SHP77 treated with DMSO at 0.1 percent for 48 hours (cell line): ENCODE data around the gene OR7D2.
"Not testable (repeated sequence)": the region's sequence is repeated elsewhere in the genome, so short reads cannot be mapped to it uniquely, and the experiment has no call there.

Experiments used
- DNase-seq: peaks from one replicate; lab custom pipeline; 2025; lab: John Stamatoyannopoulos, UW

Gene OR7D2

DNA sequence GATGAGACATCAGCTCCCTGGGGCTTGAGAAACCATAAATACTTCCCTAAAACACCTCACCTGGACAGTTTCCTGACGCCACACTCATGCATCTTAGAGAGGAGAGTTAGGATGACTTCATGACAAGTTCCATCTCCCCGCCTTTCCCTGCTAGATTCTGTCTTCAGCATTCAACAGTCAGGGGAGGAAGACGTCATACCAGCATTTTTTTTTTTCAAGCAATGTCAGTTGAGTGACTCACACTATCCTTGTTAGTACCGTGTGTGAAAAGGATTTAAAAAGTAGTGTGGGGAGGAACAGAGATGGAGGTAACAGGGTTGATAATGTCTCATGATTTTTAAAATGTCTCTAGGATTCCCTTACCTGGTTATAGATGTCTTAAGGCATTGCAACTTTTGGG lies at the start of gene OR7D2:
TSS of gene OR7D2 (plus strand) at position 79 of the 400 bp plus-strand sequence. CDS start 6,803 bp downstream, outside the sequence.
- no peak for DNase-seq

DNA sequence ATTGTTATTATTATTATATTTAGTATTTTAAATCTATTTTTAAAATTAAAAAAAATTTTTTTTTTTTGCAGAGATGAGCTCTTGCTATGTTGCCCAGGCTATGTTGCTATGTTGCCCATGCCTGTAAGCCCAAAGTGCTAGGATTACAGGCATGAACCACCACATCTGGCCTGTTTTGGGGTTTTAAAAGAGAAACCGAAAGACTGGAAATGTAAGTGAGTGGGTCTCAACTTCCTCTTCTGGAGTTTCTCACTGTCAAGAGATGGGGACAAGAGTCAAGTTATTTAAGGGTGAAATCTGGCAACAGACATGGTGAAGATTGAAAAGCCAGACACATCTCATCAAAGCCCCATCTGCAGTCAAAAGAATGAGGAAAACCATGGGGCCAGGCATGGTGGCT lies 47.8 kb upstream of the OR7D2 start:
- DNase-seq = no peak

DNA sequence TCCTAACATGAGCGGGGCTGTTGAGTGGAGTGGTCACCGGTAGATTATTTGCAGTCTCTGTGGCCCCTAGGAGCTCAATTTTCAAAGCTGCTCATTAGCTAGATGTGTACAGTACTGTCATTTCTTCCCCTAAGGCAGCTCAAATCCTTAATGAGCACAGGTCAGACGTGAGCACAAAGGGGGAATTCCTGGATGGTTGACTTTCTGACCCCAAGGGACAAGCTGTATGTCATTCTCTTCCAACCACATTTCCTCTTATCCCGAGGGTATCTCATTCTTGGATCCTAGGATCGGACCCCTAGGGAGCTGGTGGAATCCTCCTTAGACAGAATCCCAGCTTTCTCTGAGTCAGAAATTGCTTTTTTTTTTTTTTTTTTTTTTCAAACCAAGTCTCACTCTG lies 46.4 kb upstream of the OR7D2 start:
- no peak for DNase-seq

DNA sequence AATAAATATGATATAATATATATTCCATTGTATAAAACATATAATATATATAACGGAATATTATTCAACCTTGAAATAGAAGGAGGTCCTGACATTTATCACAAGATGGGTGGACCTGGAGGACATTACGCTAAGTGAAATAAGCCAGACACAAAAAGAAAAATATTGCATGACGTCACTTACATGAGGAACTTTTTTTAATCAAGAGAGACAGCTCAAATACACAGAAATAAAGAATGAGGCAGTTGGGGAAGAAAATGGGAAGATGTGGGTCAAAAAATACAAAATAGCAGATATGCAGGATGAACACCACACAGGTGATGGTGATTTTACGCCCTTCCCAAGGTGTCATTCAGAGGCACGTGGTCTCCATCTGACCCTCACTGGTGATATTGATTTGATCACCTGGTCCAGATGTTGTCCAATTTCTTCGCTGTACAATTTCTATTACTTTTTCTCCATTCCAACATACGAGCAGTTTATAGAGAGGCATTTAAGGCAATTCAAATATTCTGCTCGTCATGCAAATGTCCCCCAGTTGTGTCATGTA lies 39.1 kb upstream of the OR7D2 start:
- DNase-seq = no peak

DNA sequence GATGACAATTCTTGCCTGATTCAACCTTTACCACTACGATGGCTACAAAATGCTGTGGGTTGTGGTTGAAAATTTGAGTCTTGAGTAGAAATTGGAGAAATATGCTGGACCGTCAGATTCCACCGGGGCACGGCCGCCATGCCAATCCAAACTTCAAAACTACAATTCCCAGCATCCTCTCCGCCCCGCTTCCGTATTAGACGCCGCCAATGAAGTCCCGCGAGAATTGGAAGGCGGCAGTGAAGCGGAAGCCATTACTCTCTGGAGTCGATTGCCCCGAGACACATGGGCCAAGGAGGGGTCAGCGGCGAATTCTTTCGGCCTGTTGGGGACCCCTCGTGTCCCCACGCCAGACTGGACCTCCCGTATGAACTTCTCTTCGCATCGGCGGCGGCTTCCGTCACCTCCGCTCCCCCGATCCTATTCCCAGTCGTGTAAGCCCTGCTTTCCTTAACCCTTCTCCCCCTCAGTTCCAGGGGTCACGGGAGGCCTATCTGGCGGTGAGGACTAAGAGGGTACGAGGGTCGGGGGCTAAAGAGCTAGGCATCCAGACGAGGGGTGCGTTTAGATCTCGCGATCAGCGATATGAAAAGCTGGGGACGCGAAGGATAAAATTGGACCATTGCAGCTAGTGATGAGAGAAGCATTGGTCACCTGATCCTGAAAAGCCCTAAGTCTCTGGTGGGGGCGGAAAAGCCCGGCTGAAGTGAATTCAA lies 38.5 kb upstream of the OR7D2 start, which contains the start of gene ZNF317:
TSS of gene ZNF317 (plus strand) at position 239 of the 716 bp plus-strand sequence. CDS start 15,620 bp downstream, outside the sequence.
- DNase-seq = peak; percentile 75

DNA sequence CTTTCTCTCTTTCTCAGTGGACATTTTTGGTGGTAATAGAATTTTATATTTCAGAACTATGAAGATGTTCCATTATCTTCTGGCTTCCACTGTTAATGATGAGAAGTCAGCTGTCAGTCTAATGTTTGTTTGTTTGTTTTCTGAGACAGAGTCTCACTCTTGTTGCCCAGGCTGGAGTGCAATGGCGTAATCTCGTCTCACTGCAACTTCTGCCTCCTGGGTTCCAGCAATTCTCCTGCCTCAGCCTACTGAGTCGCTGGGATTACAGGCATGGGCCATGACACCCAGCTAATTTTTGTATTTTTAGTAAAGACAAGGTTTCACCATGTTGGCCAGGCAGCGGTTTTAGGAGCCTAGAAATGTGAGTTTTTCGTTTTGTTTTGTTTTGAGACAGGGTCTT lies 33.9 kb upstream of the OR7D2 start:
- no peak for DNase-seq

DNA sequence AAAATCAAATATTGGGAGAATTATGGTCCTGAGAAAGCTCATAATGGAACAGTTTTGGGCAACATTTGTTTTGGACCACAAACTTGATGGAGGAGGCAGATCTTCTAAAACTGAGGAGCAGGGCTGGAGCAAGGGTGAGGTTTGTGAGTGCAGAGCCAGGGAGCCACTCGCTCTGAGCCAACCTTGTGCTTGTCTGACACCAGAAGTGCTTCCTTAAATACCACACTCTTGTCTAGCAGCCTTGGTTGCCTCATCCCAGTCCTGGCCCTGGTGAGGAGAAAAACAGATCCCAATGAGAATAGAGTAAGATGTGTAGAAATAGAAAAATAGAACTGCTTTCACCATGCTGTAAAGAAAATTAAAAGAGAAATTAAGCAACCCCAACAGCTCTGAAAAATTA lies 31.9 kb upstream of the OR7D2 start:
- DNase-seq = no peak

DNA sequence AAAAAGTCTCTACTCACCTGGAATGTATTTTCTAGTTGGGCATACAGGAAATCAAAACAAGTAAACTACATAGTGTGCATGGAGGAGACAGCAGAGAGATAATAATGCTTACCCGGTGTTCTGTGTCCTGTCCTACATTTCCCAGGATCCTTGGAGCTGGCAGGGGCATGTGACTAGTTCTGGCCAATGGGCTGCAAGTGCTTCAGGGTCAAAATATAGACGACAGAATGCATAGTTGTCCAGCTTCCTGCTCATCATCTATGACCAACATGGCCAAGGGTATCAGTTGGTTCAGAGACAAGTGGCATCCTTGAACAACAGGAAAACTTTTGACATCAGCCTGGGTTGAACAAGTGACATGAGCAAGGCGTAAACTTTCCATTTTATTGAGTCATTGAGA lies 30.1 kb upstream of the OR7D2 start:
- no peak for DNase-seq

DNA sequence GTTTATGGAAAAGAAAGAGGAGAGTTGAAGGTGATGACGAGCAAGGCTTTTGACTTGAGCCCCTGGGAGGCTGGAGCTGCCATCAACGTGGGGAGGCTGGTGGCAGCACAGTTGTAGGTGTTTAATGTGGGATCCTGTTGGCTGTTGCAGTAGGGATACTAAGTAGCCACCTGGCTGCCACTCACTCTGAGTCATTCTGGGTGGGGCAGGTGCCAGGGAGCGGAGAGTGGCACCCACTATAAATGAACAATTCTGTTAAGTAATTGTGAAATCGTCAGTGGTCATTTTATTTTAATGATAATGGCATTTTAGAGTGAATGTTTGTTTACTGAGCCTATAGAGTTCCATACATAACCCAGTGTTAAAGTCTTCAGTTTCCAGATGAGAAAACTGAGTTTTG lies 28.8 kb upstream of the OR7D2 start:
- no peak for DNase-seq

DNA sequence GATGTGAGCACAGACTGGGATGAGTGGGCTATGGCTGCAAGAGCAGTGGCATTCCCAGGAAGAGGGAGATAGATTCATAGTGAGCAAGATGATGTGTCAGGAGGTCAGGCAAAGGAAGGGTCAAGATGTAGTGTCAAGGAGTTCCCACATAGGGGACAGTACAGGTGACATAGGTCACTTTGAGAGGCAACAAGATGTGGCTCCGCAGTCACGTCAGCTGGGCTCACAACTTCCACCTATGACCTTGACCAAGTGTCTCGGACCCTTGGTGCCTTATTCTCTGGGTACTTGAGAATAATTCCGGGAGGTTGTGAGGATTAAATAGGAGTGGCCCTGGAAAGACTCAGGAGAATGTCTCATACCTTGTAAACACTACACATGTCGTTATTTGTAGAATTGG lies 28.1 kb upstream of the OR7D2 start:
- DNase-seq = no peak

DNA sequence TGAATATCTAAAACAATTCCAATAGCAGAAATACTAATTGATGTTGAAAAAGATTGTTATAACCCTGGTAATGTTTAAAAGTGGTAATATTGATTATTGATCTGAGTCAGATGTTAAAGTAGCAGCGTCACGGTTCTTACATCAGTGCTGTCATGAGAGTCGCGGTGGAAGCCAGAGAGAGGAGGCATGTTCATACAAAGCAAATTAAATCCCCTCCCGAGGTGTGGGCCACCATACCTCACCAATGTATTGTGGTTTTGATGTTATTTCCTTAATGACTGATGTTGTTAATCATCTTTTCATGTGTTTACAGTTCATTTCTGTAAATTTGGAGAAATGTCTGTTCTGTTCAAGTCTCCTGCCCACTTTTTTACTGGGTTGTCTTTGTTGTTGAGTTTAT lies 27.4 kb upstream of the OR7D2 start:
- DNase-seq = no peak

DNA sequence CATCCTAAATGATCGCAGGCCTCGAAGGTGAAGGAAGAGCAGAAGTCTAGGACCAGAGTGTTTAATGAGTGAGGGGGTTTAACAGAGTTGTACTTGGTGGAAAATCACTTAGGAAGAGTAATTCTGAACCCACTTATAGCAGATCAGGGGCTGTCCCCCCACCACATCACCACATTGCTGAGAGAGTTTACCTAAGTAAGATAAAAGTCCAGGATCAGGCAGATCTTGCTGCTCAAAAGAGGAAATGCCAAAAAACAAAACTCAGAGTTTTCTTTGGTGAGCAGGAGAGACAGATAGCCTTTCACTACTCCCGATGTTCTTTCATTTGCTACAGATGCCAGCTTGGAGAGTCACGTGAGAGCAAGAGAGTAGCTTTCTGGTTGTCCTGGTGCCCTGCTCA lies 23.2 kb upstream of the OR7D2 start:
- no peak for DNase-seq

DNA sequence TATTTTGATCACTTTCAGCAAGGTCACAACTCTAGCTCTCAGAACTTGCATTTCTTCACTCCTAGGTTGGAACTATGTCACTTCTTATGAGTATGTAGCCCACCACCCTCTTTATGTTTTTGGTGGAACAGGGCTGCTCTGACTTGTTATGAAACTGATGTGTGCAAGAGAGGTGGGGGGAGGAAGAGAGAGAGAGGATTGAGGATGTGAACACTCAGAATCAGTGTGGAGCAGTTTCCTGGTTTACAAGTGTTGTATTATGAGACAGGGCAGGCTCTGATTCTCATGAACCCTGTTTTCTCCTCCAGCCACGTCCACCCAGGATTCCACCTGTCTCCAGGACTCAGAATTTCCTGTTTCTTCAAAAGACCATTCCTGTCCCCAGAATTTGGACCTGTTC lies 22.5 kb upstream of the OR7D2 start:
- DNase-seq = no peak

DNA sequence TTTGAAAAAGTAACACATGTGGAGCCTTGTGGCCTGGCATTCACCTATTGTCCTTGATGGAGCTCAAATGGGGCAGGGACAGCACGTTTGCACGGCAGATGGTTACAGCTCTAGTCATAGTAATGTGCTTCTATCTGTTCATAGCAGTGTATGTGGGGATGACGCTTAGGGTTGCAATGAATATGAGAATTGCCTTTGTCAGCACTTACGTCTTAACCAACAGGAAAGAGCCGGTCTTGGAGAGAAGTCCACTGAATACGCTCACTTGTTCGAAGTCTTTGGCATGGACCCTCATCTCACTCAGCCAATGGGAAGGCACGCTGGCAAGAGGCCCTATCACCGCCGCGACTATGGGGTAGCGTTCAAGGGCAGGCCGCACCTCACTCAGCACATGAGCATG lies 18.9 kb upstream of the OR7D2 start:
- no peak for DNase-seq

DNA sequence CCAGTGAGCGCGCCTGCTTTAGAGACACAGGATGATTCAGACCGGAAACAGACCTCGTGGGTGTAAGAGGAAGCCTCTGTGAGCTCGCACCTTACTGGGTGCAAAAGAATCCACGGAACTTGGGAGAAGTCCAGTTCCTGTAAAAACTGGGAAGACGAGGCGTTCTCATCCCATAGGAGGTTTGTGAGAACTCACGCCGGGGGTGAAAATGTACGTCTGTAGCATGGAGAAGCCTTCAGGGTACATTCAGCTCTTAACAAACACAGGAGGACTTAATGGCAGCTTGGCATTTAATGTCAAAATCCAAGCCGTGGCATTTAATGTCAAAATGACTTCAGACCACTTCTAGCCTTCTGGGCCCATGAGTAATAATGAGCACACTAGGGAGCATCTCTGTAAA lies 17.4 kb upstream of the OR7D2 start:
- DNase-seq = no peak

DNA sequence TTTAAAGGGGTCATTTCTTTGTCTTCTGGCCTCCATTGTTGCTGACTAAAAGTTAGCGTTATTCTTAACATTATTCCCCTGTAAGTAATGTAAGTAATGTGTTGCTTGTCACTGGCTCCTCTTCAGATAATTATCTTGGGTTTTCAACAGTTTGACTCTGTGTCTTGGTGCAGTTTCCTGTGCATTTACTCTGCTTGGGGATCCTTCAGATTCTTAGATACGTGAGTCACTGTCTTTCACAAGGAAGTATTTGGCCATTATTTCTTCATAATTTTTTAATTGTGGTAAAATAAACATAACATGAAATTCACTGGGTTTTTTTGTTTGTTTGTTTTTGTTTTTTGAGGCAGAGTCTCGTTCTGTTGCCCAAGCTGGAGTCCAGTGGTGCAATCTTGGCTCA lies 13.5 kb upstream of the OR7D2 start:
- no peak for DNase-seq

DNA sequence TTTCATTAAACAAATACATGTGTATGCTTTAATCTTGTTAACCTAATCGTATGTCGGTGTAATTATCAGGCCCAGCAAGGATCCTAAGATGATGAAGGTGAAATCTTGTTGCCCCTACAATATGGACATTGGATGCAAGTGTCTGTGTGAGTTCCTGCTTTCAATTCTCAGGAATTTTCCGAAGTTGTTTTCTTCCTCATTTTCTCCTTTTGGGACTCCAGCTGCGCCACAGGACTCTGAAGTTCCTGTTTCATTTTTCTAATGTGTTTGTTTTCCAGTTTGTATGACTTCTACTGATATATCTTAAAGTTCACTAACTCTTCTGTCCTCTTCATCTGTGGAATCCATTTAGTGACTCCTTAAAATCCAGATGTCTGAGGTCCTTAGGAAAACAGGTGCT lies 11.9 kb upstream of the OR7D2 start:
- no peak for DNase-seq

DNA sequence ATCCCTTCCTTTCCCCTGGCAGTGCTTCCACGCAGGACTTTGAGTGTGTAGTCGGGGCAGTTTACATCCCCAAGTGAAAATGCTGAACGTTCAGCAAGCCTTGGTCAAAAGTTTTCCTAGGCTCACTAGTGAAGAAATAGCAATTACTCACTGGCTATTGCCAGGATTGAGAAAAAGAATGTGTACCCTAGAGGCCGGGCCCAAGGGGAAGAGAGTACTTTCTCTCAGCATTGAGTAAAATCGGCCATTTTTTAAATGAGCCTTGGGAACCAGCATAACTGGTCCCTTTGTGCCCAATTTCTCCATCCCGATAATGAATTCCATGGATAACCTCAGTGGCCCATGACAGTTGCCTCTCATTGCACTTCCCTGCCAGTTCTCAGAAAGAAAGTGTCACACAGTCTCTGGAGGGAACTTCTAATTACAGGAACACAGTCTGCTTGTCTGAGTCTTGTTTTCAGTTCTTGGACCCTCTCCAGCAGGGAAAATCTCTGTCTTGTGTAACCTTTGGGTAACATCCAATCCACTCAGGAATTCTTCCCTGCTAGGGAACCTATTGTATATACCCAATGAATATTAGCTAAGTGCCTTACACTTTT lies 7.3 kb upstream of the OR7D2 start:
- DNase-seq = no peak

DNA sequence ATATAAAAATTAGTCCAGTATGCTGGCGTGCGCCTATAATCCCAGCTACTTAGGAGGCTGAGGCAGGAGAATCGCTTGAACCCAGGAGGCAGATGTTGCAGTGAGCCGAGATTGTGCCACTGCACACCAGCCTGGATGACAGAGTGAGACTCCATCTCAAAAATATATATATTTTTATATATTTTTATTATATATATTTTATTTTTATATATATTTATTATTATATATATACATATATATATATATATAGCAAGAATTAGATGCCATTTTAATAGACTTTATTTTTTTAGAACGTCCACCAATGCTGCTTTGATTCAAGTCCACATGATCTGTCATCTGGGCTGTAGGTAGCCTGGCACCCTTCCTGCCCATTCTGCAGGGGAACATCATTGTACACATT lies 3.5 kb upstream of the OR7D2 start:
- DNase-seq = no peak

DNA sequence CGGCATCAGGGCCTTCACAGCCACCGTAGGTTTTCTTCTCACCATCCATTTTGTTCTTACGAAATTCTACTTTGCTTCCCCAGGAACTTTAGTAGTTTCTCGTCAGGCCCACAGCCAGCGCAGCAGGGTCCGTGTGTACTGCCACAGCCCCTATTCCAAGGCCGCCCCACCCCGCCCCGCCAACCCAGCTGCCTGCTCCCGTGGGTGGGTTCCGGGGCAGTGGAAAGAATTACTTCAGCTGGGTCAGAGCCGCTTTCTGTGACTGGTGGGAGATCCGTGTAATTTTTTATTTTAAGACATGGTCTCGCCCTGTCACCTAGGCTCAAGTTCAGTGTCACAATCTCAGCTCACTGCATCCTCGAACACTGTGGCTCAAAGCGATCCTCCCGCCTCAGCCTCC lies 4.2 kb downstream of the OR7D2 start:
- DNase-seq = no peak

DNA sequence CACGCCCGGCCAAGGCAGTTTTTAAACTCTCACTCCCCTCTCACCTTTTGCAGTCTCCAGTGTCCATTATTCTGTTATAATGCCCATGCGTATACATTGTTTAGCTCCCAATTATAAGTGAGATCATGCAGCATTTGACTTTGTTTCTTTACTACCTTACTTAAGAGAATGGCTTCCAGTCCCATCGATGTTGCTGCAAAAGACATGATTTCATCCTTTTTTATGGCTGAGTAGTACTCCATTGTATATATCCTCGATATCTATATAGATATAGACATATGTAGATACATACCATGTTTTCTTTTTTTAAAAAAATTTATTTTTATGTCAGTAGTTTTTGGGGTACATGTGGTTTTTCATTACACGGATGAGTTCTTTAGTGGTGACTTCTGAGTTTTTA lies 8.4 kb downstream of the OR7D2 start:
- DNase-seq = no peak

DNA sequence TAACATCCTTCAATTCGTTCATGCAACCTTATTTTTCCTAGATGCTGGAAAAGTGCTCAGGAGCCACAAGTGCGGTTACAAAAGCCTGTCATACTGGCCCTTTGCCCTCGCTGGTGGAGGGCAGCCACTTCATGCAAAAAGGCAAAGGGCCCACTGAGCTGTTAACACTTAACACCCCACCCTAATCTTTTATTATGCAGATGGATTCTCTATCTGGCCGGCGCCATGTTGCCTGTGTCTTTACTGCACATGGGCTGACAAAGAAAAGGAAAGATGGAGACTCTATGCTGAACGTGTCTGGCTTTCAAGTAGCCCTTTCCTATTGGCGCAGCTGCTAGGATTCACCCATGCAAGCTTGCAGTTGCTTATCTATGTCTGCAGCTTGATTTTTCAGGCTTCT lies 10.8 kb downstream of the OR7D2 start:
- no peak for DNase-seq

DNA sequence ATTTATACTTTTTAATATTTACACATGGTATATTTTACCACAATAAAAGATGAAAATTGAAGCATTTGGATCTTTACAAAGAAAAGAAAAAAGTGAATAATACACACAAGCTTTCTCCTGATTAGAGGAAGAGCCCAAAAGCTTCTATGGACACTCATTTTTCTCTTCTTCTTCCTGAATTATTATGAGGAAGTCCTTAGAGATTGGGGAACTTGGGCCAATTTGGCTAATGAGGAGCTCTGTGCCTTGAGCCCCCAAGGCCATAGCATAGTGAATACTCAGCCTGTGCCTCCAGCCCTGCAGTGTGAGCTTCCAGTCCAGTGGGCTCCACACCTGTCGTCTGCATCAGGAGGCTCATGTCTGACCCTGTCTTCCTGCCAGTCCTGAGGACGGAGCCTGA lies 19.3 kb downstream of the OR7D2 start:
- not testable (repeated sequence) for DNase-seq
